GM19372 (cell line): ENCODE measurements around the gene SPAG6.
"Not testable (repeated sequence)": the region's sequence is repeated elsewhere in the genome, so short reads cannot be mapped to it uniquely, and the experiment has no call there.

ENCODE experiments used
- ATAC-seq: cut with Tn5 transposase; IDR thresholded peaks from one replicate; pipeline ENCODE4 v1.9.1; 2021; ENCODE audit warnings: mild to moderate bottlenecking, low read depth, moderate library complexity; ENCODE audit not compliant: unreplicated experiment

Gene SPAG6

GRCh38 chr10:22368981-22369380 is 23.7 kb downstream of the SPAG6 start:
- ATAC-seq, result no peak

GRCh38 chr10:22369434-22370072 is 24.3 kb downstream of the SPAG6 start:
- no peak for ATAC-seq

GRCh38 chr10:22370320-22370719 is 25.0 kb downstream of the SPAG6 start:
- ATAC-seq, result no peak

GRCh38 chr10:22372298-22372697 is 27.0 kb downstream of the SPAG6 start:
- ATAC-seq, result no peak

- no peak for ATAC-seq
These were observed 27.6 kb downstream of the SPAG6 start for GRCh38 chr10:22372917-22373316.

GRCh38 chr10:22374489-22375126 is 29.3 kb downstream of the SPAG6 start:
- ATAC-seq, result no peak

- peak; percentile 40 for ATAC-seq
These were observed 33.8 kb downstream of the SPAG6 start for GRCh38 chr10:22379059-22379458.

GRCh38 chr10:22381262-22381661 is 36.0 kb downstream of the SPAG6 start:
- no peak for ATAC-seq

- no peak for ATAC-seq
These were observed 41.2 kb downstream of the SPAG6 start for GRCh38 chr10:22386503-22386902.

- no peak for ATAC-seq
These were observed 44.7 kb downstream of the SPAG6 start for GRCh38 chr10:22389856-22390589.

GRCh38 chr10:22391600-22391999 is 46.3 kb downstream of the SPAG6 start:
- no peak for ATAC-seq

GRCh38 chr10:22396195-22396594 is 50.9 kb downstream of the SPAG6 start:
- ATAC-seq, result not testable (repeated sequence)

GRCh38 chr10:22406916-22407315 is 61.6 kb downstream of the SPAG6 start:
- not testable (repeated sequence) for ATAC-seq

- no peak for ATAC-seq
These were observed 65.1 kb downstream of the SPAG6 start for GRCh38 chr10:22410394-22410793.

- no peak for ATAC-seq
These were observed 65.5 kb downstream of the SPAG6 start for GRCh38 chr10:22410846-22411245.

GRCh38 chr10:22414146-22414545 is 68.8 kb downstream of the SPAG6 start:
- ATAC-seq, result no peak

GRCh38 chr10:22415072-22415471 is 69.8 kb downstream of the SPAG6 start:
- no peak for ATAC-seq

- no peak for ATAC-seq
These were observed 72.5 kb downstream of the SPAG6 start for GRCh38 chr10:22417736-22418268.

GRCh38 chr10:22420787-22421517 is 75.7 kb downstream of the SPAG6 start:
- ATAC-seq, result no peak

GRCh38 chr10:22426653-22427052 is 81.4 kb downstream of the SPAG6 start:
- ATAC-seq, result no peak

- ATAC-seq, result no peak
These were observed 81.8 kb downstream of the SPAG6 start for GRCh38 chr10:22427101-22427500.
